ENCODE measurements around the gene SORCS2. TPM values are rescaled to one million over a fixed set of nuclear protein-coding genes. Genes with fewer than 3 reads are reported as not detected.

Gene SORCS2
- total RNA-seq, 2 donors from 2014 or later: 0.68 to 0.92 TPM

DNA sequence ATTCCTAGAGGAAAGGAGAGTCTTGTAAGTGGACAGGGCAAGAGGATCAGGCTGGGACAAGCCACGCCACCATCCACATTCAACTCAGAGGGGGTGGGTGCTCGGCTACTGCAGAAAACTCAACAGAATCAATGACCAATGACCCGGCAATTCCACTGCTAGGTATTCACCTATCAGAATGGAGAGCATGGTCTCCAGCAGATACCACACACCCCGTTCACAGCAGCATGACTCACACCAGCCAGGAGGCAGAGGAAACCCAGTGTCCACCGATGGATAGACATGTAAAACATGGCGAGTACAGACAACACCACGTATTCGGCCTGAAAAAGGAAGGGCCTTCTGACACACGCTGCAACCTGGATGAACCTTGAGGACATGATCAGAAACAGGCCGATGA lies 571.5 kb downstream of the SORCS2 start:
- Histone ChIP-seq H3K4me3 (no peak overlapping the region), H3K36me3 (peaks cover 23% of the 10 kb centered on the region), H3K4me1 (ENCODE audit: control insufficient read depth in 1 of 2, low read depth in 2 of 2) (no peaks in the 10 kb centered on the region), H3K27ac (no peak overlapping the region), H3K9me3 (no peaks in the 10 kb centered on the region), H3K27me3 (replicated peaks; ENCODE audit: insufficient read depth) (no peaks in the 10 kb centered on the region)
- ATAC-seq (ENCODE audit: insufficient number of reproducible peaks, low FRiP score, low read depth) (no peak), DNase-seq (ENCODE audit: low spot score) (no peak)
- TF ChIP-seq, protein P1, sequence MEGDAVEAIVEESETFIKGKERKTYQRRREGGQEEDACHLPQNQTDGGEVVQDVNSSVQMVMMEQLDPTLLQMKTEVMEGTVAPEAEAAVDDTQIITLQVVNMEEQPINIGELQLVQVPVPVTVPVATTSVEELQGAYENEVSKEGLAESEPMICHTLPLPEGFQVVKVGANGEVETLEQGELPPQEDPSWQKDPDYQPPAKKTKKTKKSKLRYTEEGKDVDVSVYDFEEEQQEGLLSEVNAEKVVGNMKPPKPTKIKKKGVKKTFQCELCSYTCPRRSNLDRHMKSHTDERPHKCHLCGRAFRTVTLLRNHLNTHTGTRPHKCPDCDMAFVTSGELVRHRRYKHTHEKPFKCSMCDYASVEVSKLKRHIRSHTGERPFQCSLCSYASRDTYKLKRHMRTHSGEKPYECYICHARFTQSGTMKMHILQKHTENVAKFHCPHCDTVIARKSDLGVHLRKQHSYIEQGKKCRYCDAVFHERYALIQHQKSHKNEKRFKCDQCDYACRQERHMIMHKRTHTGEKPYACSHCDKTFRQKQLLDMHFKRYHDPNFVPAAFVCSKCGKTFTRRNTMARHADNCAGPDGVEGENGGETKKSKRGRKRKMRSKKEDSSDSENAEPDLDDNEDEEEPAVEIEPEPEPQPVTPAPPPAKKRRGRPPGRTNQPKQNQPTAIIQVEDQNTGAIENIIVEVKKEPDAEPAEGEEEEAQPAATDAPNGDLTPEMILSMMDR (IDR thresholded peaks at IDR 0.05): no peak

DNA sequence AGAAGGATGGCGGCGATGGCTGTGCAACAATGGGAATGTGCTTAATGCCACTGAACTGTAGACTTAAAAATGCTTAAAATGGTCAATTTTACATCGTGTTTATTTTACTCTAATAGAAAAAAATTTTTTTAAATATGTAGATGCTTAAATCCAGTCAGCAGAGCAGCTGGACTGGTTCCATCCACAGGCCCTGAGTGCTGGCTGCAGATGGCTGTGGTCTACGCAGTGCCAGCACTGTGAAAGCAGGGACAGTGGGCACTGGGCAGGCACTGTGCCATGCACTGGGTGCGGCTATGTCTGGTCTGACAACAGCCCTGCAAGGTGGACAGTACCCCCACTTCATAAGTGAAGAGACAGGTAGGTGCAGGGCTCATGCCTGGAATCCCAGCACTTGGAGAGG lies 572.1 kb downstream of the SORCS2 start:
- TF ChIP-seq, protein P1 (IDR thresholded peaks at IDR 0.05): no peak
- no peak for ATAC-seq (ENCODE audit: insufficient number of reproducible peaks, low FRiP score, low read depth)
- no peaks in the 10 kb centered on the region for H3K4me1 ChIP-seq (ENCODE audit: control insufficient read depth in 1 of 2, low read depth in 2 of 2)
- H3K36me3 ChIP-seq: peaks cover 30% of the 10 kb centered on the region
- H3K4me3 ChIP-seq: no peak overlapping the region
- H3K27ac ChIP-seq: no peak overlapping the region
- no peaks in the 10 kb centered on the region for H3K9me3 ChIP-seq
- DNase-seq (ENCODE audit: low spot score): no peak
- H3K27me3 ChIP-seq (replicated peaks; ENCODE audit: insufficient read depth): no peaks in the 10 kb centered on the region

DNA sequence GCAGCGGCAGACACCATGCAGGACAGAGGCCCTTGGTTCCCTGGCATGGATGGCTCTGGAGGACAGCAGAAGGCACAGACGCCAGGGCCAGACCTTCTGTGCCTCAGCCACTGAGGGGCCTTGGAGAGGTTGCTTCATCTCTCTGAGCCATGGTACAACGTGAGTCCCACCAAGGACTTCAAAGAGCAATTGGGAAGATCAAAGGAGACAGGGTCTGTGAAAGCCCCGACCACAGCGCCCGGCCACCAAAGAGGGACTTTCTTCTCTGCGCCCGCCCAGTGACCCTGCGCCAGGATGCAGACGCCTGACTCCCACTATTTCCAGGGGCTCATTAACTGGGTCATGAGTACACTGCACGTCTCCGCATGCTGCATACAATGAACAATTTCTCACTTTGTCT lies 573.3 kb downstream of the SORCS2 start:
- ATAC-seq (ENCODE audit: insufficient number of reproducible peaks, low FRiP score, low read depth) (no peak), DNase-seq (ENCODE audit: low spot score) (no peak)
- no peak overlapping the region for H3K4me3 ChIP-seq
- H3K27me3 ChIP-seq (replicated peaks; ENCODE audit: insufficient read depth): no peaks in the 10 kb centered on the region
- peaks cover 30% of the 10 kb centered on the region for H3K36me3 ChIP-seq
- no peaks in the 10 kb centered on the region for H3K9me3 ChIP-seq
- no peak overlapping the region for H3K27ac ChIP-seq
- TF ChIP-seq, protein P1 (IDR thresholded peaks at IDR 0.05): no peak
- no peaks in the 10 kb centered on the region for H3K4me1 ChIP-seq (ENCODE audit: control insufficient read depth in 1 of 2, low read depth in 2 of 2)

DNA sequence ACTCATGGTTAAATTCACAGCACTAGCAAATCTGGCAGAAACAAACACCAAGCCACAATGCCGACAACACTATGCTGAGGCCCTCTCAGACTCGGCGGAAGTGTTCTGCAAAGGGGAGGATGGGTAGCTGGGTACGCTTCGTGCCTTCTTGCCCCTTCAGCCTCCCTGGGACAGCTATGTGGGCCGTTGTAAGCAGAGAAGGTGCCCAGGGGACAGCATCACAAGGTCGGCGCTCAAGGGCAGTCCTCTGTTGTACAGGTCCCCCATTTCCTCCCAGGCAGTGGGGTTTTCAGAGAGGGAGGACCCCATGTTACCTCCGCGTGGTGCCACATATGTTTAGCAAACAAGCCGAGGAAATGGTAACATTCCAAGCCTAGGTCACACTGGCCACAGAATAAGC lies 573.7 kb downstream of the SORCS2 start:
- no peaks in the 10 kb centered on the region for H3K27me3 ChIP-seq (replicated peaks; ENCODE audit: insufficient read depth)
- H3K4me3 ChIP-seq: no peak overlapping the region
- H3K27ac ChIP-seq: no peak overlapping the region
- no peaks in the 10 kb centered on the region for H3K9me3 ChIP-seq
- TF ChIP-seq, protein P1 (IDR thresholded peaks at IDR 0.05): no peak
- H3K4me1 ChIP-seq (ENCODE audit: control insufficient read depth in 1 of 2, low read depth in 2 of 2): no peaks in the 10 kb centered on the region
- H3K36me3 ChIP-seq: peaks cover 30% of the 10 kb centered on the region
- DNase-seq (ENCODE audit: low spot score) (no peak), ATAC-seq (ENCODE audit: insufficient number of reproducible peaks, low FRiP score, low read depth) (no peak)

DNA sequence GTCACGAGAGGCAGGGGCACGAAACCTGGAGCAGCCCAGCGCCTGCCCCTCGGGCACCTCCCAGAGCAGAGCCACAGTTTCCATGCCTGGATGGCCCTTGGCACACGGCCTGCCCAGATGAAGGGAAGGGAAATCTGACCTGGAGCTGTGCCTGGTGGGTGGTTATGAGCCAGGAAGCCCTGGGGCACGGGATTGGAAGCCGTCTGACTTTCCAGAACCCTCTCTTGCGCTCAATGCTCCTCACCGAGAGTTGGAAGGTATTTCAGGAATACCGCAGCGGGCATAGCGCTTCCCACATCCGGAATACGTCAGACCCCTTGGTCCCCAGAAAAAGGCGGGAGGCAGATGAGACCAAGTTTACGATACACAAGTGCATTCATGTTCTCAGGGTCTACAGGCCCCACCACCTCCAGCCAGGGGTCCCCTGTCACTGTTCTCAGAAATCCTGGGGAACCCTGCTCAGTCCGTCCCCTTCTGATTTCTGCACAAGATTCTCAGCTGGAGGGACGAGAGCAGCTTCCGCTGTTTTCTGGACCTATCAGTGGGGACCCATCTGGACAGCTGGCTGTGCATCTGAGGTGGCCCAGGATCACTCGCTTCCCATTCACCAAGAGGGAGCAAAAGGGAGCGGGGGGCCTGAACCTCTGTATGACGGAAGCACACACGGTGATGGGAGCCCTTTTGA lies 574.5 kb downstream of the SORCS2 start:
- ATAC-seq (ENCODE audit: insufficient number of reproducible peaks, low FRiP score, low read depth) (no peak), DNase-seq (ENCODE audit: low spot score) (no peak)
- TF ChIP-seq, protein P1 (IDR thresholded peaks at IDR 0.05): no peak
- Histone ChIP-seq H3K4me3 (no peak overlapping the region), H3K27ac (no peak overlapping the region), H3K4me1 (ENCODE audit: control insufficient read depth in 1 of 2, low read depth in 2 of 2) (no peaks in the 10 kb centered on the region), H3K9me3 (no peaks in the 10 kb centered on the region), H3K36me3 (peaks cover 34% of the 10 kb centered on the region), H3K27me3 (replicated peaks; ENCODE audit: insufficient read depth) (no peaks in the 10 kb centered on the region)
